HEK293 (cell line): Measurements from ENCODE around the gene EFCAB14.
A peak's percentile ranks its signal among the peaks of the same experiment; 100 is the strongest.

Experiments used
- CTCF ChIA-PET: fragments of 350-600 bp; formaldehyde crosslinking; extraction: SDS; loops from one replicate; lab custom pipeline; 2021; ENCODE audit warnings: antibody characterized with exemption; lab: Yijun Ruan, JAX
- POLR2A ChIA-PET: fragments of 300-600 bp; formaldehyde crosslinking; extraction: SDS; loops from one replicate; lab custom pipeline; 2020; ENCODE audit warnings: antibody characterized with exemption, inconsistent platforms; lab: Yijun Ruan, JAX
- H3K27ac ChIP-seq: fragments of 200-500 bp; sonication (Bioruptor generic); 2 replicates; pipeline ENCODE4 v1.5.1; 2014; ENCODE audit warnings: low read depth, low read length, control low read depth, inconsistent platforms; ENCODE audit errors: extremely low read depth
- H3K36me3 ChIP-seq, 2 experiments: fragments of 200-500 bp in 1 of 2; sonication (Bioruptor generic) in 1 of 2; 1 replicate in 1 of 2; 2 replicates in 1 of 2; pipeline ENCODE4 v1.5.1; 2014 to 2017; ENCODE audit warnings: inconsistent platforms in 2 of 2, low read length in 2 of 2; ENCODE audit not compliant: control insufficient read depth in 2 of 2, insufficient read depth in 1 of 2
- H3K4me1 ChIP-seq: fragments of 200-500 bp; sonication (Bioruptor generic); 2 replicates; pipeline ENCODE4 v1.5.1; 2014; ENCODE audit warnings: mild to moderate bottlenecking, low read length, inconsistent platforms; ENCODE audit not compliant: control insufficient read depth, insufficient read depth
- H3K4me3 ChIP-seq: 2 replicates; pipeline ENCODE4 v1.5.1; 2011; ENCODE audit warnings: low read depth, mild to moderate bottlenecking, control low read depth, low read length, moderate library complexity
- H3K9me3 ChIP-seq: fragments of 200-500 bp; sonication (Bioruptor generic); 2 replicates; pipeline ENCODE4 v1.5.1; 2014; ENCODE audit warnings: low read depth, low read length, inconsistent platforms; ENCODE audit not compliant: control insufficient read depth, insufficient read depth
- CTCF ChIP-seq: fragments of 450-650 bp; formaldehyde crosslinking; IDR thresholded peaks from 2 replicates; pipeline ENCODE4 v1.5.1; 2016; ENCODE audit warnings: missing biosample characterization, missing genetic modification characterization
- EGR2 ChIP-seq: fragments of 450-650 bp; formaldehyde crosslinking; IDR thresholded peaks from 2 replicates; pipeline ENCODE4 v1.5.1; 2016; ENCODE audit warnings: low read depth, missing biosample characterization, missing genetic modification characterization
- GLIS1 ChIP-seq: fragments of 450-650 bp; formaldehyde crosslinking; IDR thresholded peaks from 2 replicates; pipeline ENCODE4 v1.5.1; 2016; ENCODE audit warnings: missing biosample characterization, missing genetic modification characterization
- IKZF3 ChIP-seq: fragments of 450-650 bp; IDR thresholded peaks from 2 replicates; pipeline ENCODE4 v1.5.0; 2018; ENCODE audit warnings: missing biosample characterization, mild to moderate bottlenecking, missing genetic modification characterization, moderate library complexity
- PRDM4 ChIP-seq: fragments of 450-650 bp; formaldehyde crosslinking; IDR thresholded peaks from 2 replicates; pipeline ENCODE4 v1.5.1; 2017; ENCODE audit warnings: missing biosample characterization, missing genetic modification characterization
- ZBTB10 ChIP-seq: fragments of 450-650 bp; formaldehyde crosslinking; IDR thresholded peaks from 2 replicates; pipeline ENCODE4 v1.5.1; 2016; ENCODE audit warnings: missing biosample characterization, missing genetic modification characterization
- ZBTB21 ChIP-seq: fragments of 450-650 bp; formaldehyde crosslinking; IDR thresholded peaks from 2 replicates; pipeline ENCODE4 v1.5.1; 2017; ENCODE audit warnings: missing biosample characterization, missing genetic modification characterization
- ZNF155 ChIP-seq: fragments of 450-650 bp; formaldehyde crosslinking; IDR thresholded peaks from 2 replicates; pipeline ENCODE4 v1.5.1; 2016; ENCODE audit warnings: missing biosample characterization, missing genetic modification characterization
- ZNF18 ChIP-seq: fragments of 450-650 bp; formaldehyde crosslinking; IDR thresholded peaks from 2 replicates; pipeline ENCODE4 v1.5.1; 2016; ENCODE audit warnings: missing biosample characterization, missing genetic modification characterization
- ZNF211 ChIP-seq: fragments of 450-650 bp; formaldehyde crosslinking; IDR thresholded peaks from 2 replicates; pipeline ENCODE4 v1.5.1; 2016; ENCODE audit warnings: low read depth, missing biosample characterization, missing genetic modification characterization
- ZNF23 ChIP-seq: fragments of 450-650 bp; formaldehyde crosslinking; IDR thresholded peaks from 2 replicates; pipeline ENCODE4 v1.5.1; 2016; ENCODE audit warnings: missing biosample characterization, missing genetic modification characterization, borderline replicate concordance
- ZNF239 ChIP-seq: fragments of 450-650 bp; formaldehyde crosslinking; IDR thresholded peaks from 2 replicates; pipeline ENCODE4 v1.5.1; 2016; ENCODE audit warnings: missing biosample characterization, missing genetic modification characterization
- ZNF292 ChIP-seq: fragments of 450-650 bp; formaldehyde crosslinking; IDR thresholded peaks from 2 replicates; pipeline ENCODE4 v1.5.1; 2016; ENCODE audit warnings: low read depth, missing biosample characterization, missing genetic modification characterization, borderline replicate concordance
- ZNF391 ChIP-seq: fragments of 450-650 bp; formaldehyde crosslinking; IDR thresholded peaks from 2 replicates; pipeline ENCODE4 v1.5.1; 2016; ENCODE audit warnings: low read depth, missing biosample characterization, missing genetic modification characterization, borderline replicate concordance
- ZNF48 ChIP-seq: fragments of 450-650 bp; formaldehyde crosslinking; IDR thresholded peaks from 2 replicates; pipeline ENCODE4 v1.5.1; 2016; ENCODE audit warnings: missing biosample characterization, missing genetic modification characterization
- ZNF488 ChIP-seq: fragments of 450-650 bp; formaldehyde crosslinking; IDR thresholded peaks from 2 replicates; pipeline ENCODE4 v1.5.1; 2016; ENCODE audit warnings: missing biosample characterization, missing genetic modification characterization
- ZNF501 ChIP-seq: fragments of 450-650 bp; formaldehyde crosslinking; IDR thresholded peaks from 2 replicates; pipeline ENCODE4 v1.5.1; 2016; ENCODE audit warnings: missing biosample characterization, missing genetic modification characterization
- ZNF510 ChIP-seq: fragments of 450-650 bp; formaldehyde crosslinking; IDR thresholded peaks from 2 replicates; pipeline ENCODE4 v1.5.1; 2018; ENCODE audit warnings: mild to moderate bottlenecking, missing genetic modification characterization, missing biosample characterization; ENCODE audit not compliant: insufficient replicate concordance
- ZNF530 ChIP-seq: fragments of 450-650 bp; formaldehyde crosslinking; IDR thresholded peaks from 2 replicates; pipeline ENCODE4 v1.5.1; 2016; ENCODE audit warnings: low read depth, missing biosample characterization, missing genetic modification characterization
- ZNF654 ChIP-seq: fragments of 450-650 bp; formaldehyde crosslinking; IDR thresholded peaks from 2 replicates; pipeline ENCODE4 v1.5.1; 2016; ENCODE audit warnings: low read depth, missing biosample characterization, missing genetic modification characterization
- ZNF704 ChIP-seq: fragments of 450-650 bp; formaldehyde crosslinking; IDR thresholded peaks from 2 replicates; pipeline ENCODE4 v1.5.1; 2016; ENCODE audit warnings: missing biosample characterization, missing genetic modification characterization
- ZNF707 ChIP-seq: fragments of 450-650 bp; formaldehyde crosslinking; IDR thresholded peaks from 2 replicates; pipeline ENCODE4 v1.5.1; 2016; ENCODE audit warnings: missing biosample characterization, missing genetic modification characterization
- ZSCAN16 ChIP-seq: fragments of 450-650 bp; formaldehyde crosslinking; IDR thresholded peaks from 2 replicates; pipeline ENCODE4 v1.5.1; 2016; ENCODE audit warnings: missing biosample characterization, missing genetic modification characterization

EFCAB14 gene

GRCh38 chr1:46749404-46749803, 30.5 kb upstream of the EFCAB14 start:
- TF ChIP-seq ZNF530, result no peak
- no peak for TF ChIP-seq GLIS1 (tag by site-specific recombination)
- TF ChIP-seq ZNF211 (tag by site-specific recombination), result no peak
- no peak for TF ChIP-seq PRDM4 (tag by site-specific recombination)
- no peak for TF ChIP-seq ZNF510 (tag by site-specific recombination)
- TF ChIP-seq ZBTB21 (tag by site-specific recombination), result no peak
- TF ChIP-seq ZNF23, result no peak
- no peak for TF ChIP-seq ZNF48 (tag by site-specific recombination)
- no peak for TF ChIP-seq ZNF18
- TF ChIP-seq ZBTB10 (tag by site-specific recombination), result no peak
- no peak for TF ChIP-seq IKZF3 (tag by site-specific recombination)
- TF ChIP-seq EGR2, result no peak
- no peak for TF ChIP-seq ZNF704 (tag by site-specific recombination)
- no peak for TF ChIP-seq ZNF155 (tag by site-specific recombination)
- TF ChIP-seq ZNF501 (tag by site-specific recombination), result no peak
- no peak overlapping the region for H3K27ac ChIP-seq
- H3K36me3 ChIP-seq, result no peaks in the 10 kb centered on the region
- no peaks in the 10 kb centered on the region for H3K9me3 ChIP-seq
- ChIA-PET CTCF (interaction anchor here (0.6 to 0.7 kb wide), 2 partner anchors 265 to 402 kb away, joined by 3 to 4 read pairs; no protein-coding TSS in a partner anchor), POLR2A (no interaction called here)
- H3K4me1 ChIP-seq, result no peaks in the 10 kb centered on the region
- no peak overlapping the region for H3K4me3 ChIP-seq

- H3K27ac ChIP-seq, result no peak overlapping the region
Measured at GRCh38 chr1:46747683-46748288, 28.9 kb upstream of the EFCAB14 start.

More at GRCh38 chr1:46747683-46748288, 28.9 kb upstream of the EFCAB14 start:
- CTCF ChIA-PET, result interaction anchor here (0.6 to 1.8 kb wide), 18 partner anchors 12 to 1624 kb away, joined by 3 to 10 read pairs (median 4); no protein-coding TSS in a partner anchor
- no peak overlapping the region for H3K4me3 ChIP-seq
- TF ChIP-seq ZNF488 (tag by site-specific recombination) (no peak), ZNF391 (tag by site-specific recombination) (no peak), ZNF292 (tag by site-specific recombination) (no peak), ZNF239 (no peak), ZSCAN16 (tag by site-specific recombination) (peak; percentile 94), CTCF (tag by site-specific recombination) (peak; percentile 75), ZNF654 (tag by site-specific recombination) (peak; percentile 51), ZNF707 (tag by site-specific recombination) (no peak)
- TF ChIP-seq, all 188 proteins: peak for 3
- Histone ChIP-seq H3K36me3 (no peaks in the 10 kb centered on the region), H3K4me1 (no peaks in the 10 kb centered on the region), H3K9me3 (no peaks in the 10 kb centered on the region)
- POLR2A ChIA-PET, result no interaction called here
